Spinal cord (tissue), 10 donors: ENCODE measurements around the gene ACKR4. TPM values are rescaled to one million over a fixed set of nuclear protein-coding genes. Genes with fewer than 3 reads are reported as not detected.

ENCODE experiments used
- DNase-seq, 6 donors: peaks; one replicate each; pipeline versions ENCODE4 v3.0.0 to v3.0.0-alpha.2; 2013 to 2015; ENCODE audit warnings: low spot score in 6 of 6, low read depth in 4 of 6
- H3K27ac ChIP-seq: one replicate; pipeline ENCODE4 v1.5.1; 2013; ENCODE audit warnings: low read depth, low read length, control low read depth
- H3K27me3 ChIP-seq: one replicate; pipeline ENCODE4 v1.6.1; 2013; ENCODE audit warnings: low read length; ENCODE audit not compliant: control insufficient read depth, insufficient read depth
- H3K36me3 ChIP-seq: one replicate; pipeline ENCODE4 v1.6.1; 2013; ENCODE audit warnings: low read length; ENCODE audit not compliant: control insufficient read depth, insufficient read depth
- H3K4me1 ChIP-seq: one replicate; pipeline ENCODE4 v1.6.1; 2013; ENCODE audit warnings: low read length; ENCODE audit not compliant: control insufficient read depth, insufficient read depth
- H3K4me3 ChIP-seq: one replicate; pipeline ENCODE4 v1.5.1; 2013; ENCODE audit warnings: low read depth, low read length, control low read depth
- H3K9me3 ChIP-seq: one replicate; pipeline ENCODE4 v1.6.1; 2013; ENCODE audit warnings: low read length; ENCODE audit not compliant: control insufficient read depth, insufficient read depth
- WGBS: methylation state at CpG from one replicate; pipeline ENCODE4 v1.1.5; 2013; ENCODE audit warnings: missing lambda C conversion rate; ENCODE audit not compliant: insufficient coverage; 5-methylcytosine and 5-hydroxymethylcytosine counted together
- polyA plus RNA-seq, 2 donors: library from polyadenylated mRNA; unstranded; fragments of 120-200 nt; gene quantifications; one replicate each; pipeline ENCODE4 v1.2.1, GENCODE V29; 2013; ENCODE audit not compliant: insufficient read length in 2 of 2
- total RNA-seq, 2 donors: library from RNA; depleted of rRNA in 1 of 2; stranded (reverse); fragments of 120-200 nt in 1 of 2; fragments of >200 nt in 1 of 2; gene quantifications; one replicate each; pipeline versions ENCODE4 v1.2.3 to v1.2.4, GENCODE V29; 2013 to 2014
- donor health status: healthy.

ACKR4 gene
- total and polyA plus RNA-seq, 4 donors = 0.62 to 1.8 (median 0.88) TPM

DNA sequence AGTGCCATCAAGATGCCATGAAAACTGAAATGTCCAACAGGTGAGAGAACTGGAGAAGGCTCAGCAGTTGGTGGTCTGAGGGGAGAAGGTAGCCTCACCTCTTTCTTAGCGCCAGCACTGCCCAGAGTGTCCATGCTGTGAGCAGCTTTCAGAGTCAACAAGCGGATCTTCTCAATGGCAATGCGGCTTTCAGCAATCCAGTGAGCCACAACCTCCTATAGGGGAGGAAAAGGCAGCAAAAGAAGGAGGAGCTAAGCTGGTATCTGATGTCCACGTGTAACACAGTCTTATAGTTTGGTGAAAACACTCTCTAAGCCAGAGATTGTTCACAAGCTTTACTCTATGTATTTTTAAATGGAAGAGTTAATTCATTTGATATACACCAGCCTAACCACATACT, 36.1 kb upstream of the ACKR4 start:
- 80% methylated on average over 1 of the region's 4 CpGs for WGBS
- H3K9me3 ChIP-seq = no peaks in the 10 kb centered on the region
- no peaks in the 10 kb centered on the region for H3K36me3 ChIP-seq
- no peaks in the 10 kb centered on the region for H3K4me1 ChIP-seq
- H3K27me3 ChIP-seq = no peaks in the 10 kb centered on the region
- DNase-seq = no peak
- no peak overlapping the region for H3K27ac ChIP-seq
- no peak overlapping the region for H3K4me3 ChIP-seq

DNA sequence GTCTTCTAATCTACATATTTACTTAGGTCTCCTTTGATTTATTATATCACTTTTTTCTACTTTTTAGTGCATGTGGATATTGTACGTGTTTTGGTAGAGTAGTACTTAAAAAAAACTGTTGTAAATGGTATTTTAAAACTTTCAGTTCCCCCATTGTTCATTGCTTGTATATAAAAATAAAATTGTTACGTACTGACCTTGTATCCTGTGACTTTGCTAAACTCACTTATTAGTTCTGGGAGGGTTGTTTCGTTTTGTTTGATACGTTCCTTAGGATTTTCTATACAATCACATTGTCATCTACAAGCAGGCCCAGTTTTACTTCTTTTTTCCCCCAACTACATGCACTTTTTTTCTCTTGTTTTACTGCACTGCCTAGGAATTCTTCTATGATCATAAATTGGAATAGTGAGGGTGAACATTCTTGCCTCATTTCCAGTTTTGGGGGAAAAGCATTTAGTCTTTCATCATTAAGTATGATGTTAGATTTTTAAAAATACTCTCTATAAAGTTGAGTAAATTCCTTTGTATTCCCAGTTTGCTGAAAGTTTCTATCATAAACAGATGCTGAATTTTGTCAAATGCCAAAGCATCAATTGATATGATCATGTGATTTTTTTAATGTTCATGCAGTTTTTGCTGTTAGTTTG, 33.5 kb upstream of the ACKR4 start:
- Histone ChIP-seq H3K27ac (no peak overlapping the region), H3K27me3 (no peaks in the 10 kb centered on the region), H3K9me3 (no peaks in the 10 kb centered on the region), H3K4me1 (no peaks in the 10 kb centered on the region), H3K36me3 (no peaks in the 10 kb centered on the region), H3K4me3 (no peak overlapping the region)
- no peak for DNase-seq
- WGBS = no CpG with 5 or more reads among the region's 4 CpGs

DNA sequence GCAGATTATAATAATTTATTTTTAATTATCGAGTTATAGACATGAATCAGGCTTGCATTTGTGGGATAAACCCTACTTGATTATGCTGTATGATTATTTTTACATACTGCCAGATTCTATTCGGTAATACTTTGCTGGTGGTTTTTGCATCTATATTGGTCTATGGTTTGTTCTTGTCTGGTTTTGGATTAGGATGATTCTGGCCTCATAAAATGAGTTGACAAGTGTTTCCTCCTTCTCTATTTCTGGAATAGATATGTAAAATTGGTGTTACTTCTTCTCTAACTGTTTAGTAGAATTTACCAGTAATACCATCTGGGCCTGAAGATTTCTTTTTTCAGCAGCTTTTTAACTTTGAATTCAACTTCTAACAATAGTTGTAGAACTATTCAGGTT, 33.0 kb upstream of the ACKR4 start:
- no peak overlapping the region for H3K27ac ChIP-seq
- H3K27me3 ChIP-seq = no peaks in the 10 kb centered on the region
- H3K9me3 ChIP-seq = no peaks in the 10 kb centered on the region
- H3K4me3 ChIP-seq = no peak overlapping the region
- DNase-seq = no peak
- no peaks in the 10 kb centered on the region for H3K36me3 ChIP-seq
- no peaks in the 10 kb centered on the region for H3K4me1 ChIP-seq
- WGBS = no CpG with 5 or more reads among the region's 2 CpGs

DNA sequence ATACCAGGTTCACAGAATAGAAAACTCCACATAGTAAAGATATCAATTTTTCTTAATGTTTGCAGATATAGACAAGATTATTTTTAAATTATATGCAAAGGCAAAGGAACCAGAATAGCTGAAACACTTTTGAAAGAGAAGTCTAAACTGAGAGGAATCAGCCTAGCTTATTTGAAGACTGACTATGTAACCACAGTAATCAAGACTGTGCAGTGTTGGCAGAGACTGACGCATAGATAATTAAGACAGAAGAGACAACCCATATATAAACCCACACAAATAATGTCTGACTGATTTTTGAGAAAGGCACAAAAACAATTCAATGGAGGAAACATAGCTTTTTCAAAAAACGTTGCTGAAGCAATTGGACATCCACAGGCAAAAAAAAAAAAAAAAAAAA, 28.6 kb upstream of the ACKR4 start:
- Histone ChIP-seq H3K4me3 (no peak overlapping the region), H3K36me3 (peaks cover 3% of the 10 kb centered on the region), H3K9me3 (no peaks in the 10 kb centered on the region), H3K27ac (no peak overlapping the region), H3K27me3 (no peaks in the 10 kb centered on the region), H3K4me1 (no peaks in the 10 kb centered on the region)
- no peak for DNase-seq
- WGBS = no CpG with 5 or more reads among the region's 2 CpGs

- WGBS = 100% methylated on average over 1 of the region's 2 CpGs
- peak in 1 of 6 donors; percentile 19 for DNase-seq
- Histone ChIP-seq H3K9me3 (no peaks in the 10 kb centered on the region), H3K4me3 (no peak overlapping the region), H3K27ac (no peak overlapping the region), H3K27me3 (no peaks in the 10 kb centered on the region), H3K4me1 (no peaks in the 10 kb centered on the region), H3K36me3 (peaks cover 3% of the 10 kb centered on the region)
Measured at GRCh38 chr3:132569153-132569552, 27.9 kb upstream of the ACKR4 start.

- DNase-seq = no peak
- Histone ChIP-seq H3K4me3 (no peak overlapping the region), H3K4me1 (no peaks in the 10 kb centered on the region), H3K27me3 (no peaks in the 10 kb centered on the region), H3K9me3 (no peaks in the 10 kb centered on the region), H3K27ac (no peak overlapping the region), H3K36me3 (peaks cover 3% of the 10 kb centered on the region)
- no CpG with 5 or more reads among the region's 1 CpG for WGBS
Measured at GRCh38 chr3:132569580-132569979, 27.5 kb upstream of the ACKR4 start.

DNA sequence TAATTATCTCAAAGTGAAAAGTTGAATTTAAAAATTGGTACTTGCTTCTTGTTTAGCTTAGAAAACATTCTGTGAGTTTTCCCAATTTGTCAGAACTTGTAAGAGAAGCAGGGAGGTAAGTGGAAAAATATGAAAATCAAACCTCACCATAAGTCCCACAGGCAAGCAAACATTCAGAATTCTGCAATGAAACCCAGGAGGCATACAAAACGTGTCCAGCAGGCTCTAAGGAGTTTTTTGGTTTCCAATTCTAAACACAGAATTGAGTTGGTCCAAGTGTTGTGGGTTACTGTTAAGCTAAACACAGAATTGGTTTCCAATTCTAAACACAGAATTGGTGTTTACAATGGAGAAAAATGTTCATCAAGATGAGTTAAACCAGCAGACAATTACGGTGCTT, 27.1 kb upstream of the ACKR4 start:
- H3K9me3 ChIP-seq = no peaks in the 10 kb centered on the region
- DNase-seq = no peak
- H3K4me3 ChIP-seq = no peak overlapping the region
- H3K27ac ChIP-seq = no peak overlapping the region
- no peaks in the 10 kb centered on the region for H3K27me3 ChIP-seq
- no CpG with 5 or more reads among the region's 2 CpGs for WGBS
- H3K4me1 ChIP-seq = no peaks in the 10 kb centered on the region
- H3K36me3 ChIP-seq = peaks cover 5% of the 10 kb centered on the region

DNA sequence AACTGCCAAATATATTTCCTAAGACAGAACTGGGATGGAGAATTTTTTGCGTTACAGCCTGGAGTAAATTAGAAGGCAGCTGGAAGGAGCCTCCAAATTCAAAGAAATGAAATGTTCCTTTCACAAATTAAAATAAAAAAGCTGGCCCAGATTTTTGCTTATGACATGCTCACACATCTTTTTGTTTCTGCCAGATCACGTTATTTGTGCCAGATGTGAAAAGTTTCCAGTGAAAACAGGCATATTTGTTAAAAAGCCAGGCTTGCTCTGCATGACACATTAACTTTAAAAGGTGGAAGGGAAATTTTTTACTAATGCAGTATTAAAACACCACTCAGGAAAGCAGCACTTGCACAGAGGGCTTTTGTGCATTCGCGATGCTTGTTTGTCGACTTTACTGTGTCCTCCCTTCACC, 23.3 kb upstream of the ACKR4 start:
- no peaks in the 10 kb centered on the region for H3K4me1 ChIP-seq
- DNase-seq = no peak
- no peaks in the 10 kb centered on the region for H3K27me3 ChIP-seq
- H3K9me3 ChIP-seq = no peaks in the 10 kb centered on the region
- H3K4me3 ChIP-seq = no peak overlapping the region
- no CpG with 5 or more reads among the region's 5 CpGs for WGBS
- peaks cover 5% of the 10 kb centered on the region for H3K36me3 ChIP-seq
- no peak overlapping the region for H3K27ac ChIP-seq

DNA sequence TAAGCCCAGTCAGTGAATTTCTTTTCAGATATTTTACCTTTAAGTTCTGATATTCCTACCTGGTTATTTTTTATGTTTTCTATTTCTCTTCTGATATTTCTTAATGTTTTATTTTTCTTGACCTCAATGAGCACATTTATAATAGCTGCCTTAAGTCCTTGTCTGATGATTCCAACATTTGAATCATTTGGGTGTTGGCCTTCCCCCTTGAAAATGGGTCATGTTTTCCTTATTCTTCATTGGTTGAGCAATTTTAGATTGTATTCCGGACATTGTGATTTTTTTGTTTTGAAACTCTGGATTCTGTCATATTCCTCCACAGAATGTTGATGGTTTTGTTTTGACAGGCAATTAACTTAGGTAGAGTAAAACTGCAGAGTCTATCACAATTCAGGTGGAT, 9.7 kb upstream of the ACKR4 start:
- DNase-seq = no peak
- no peaks in the 10 kb centered on the region for H3K4me1 ChIP-seq
- no peak overlapping the region for H3K4me3 ChIP-seq
- H3K9me3 ChIP-seq = no peaks in the 10 kb centered on the region
- H3K36me3 ChIP-seq = no peaks in the 10 kb centered on the region
- no peak overlapping the region for H3K27ac ChIP-seq
- no peaks in the 10 kb centered on the region for H3K27me3 ChIP-seq
- WGBS = no CpG with 5 or more reads among the region's 1 CpG

DNA sequence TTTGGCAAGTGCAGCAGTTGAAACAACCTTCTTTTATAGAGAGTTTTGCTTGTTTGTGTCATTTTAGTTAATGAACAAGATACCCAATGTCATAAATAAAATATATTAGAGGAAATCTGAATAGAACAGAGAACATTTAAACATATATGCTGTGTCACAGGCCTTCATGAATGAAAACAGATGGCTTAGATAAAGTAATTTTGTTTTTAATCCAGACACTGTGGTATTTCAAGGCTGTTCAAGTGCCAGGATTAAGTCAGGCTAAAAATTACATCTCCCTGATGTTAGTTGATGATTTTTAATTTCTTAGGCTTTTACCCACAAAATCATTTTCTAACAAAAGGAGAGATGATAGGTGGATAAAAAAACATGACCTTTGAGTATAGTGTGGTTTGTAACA, 4.9 kb upstream of the ACKR4 start:
- Histone ChIP-seq H3K27me3 (no peaks in the 10 kb centered on the region), H3K36me3 (no peaks in the 10 kb centered on the region), H3K4me1 (no peaks in the 10 kb centered on the region), H3K9me3 (no peaks in the 10 kb centered on the region), H3K27ac (no peak overlapping the region), H3K4me3 (no peak overlapping the region)
- no peak for DNase-seq
